ENCODE data around the gene RASGRP3.

Gene RASGRP3

GRCh38 chr2:33577668-33578067 lies 101.2 kb downstream of the RASGRP3 start:
- no peak for DNase-seq (ENCODE audit: low spot score)

- DNase-seq (ENCODE audit: low spot score), result no peak
Measured at GRCh38 chr2:33579227-33579626, 102.8 kb downstream of the RASGRP3 start.

GRCh38 chr2:33581872-33582271 lies 105.4 kb downstream of the RASGRP3 start:
- no peak for DNase-seq (ENCODE audit: low spot score)

- DNase-seq (ENCODE audit: low spot score), result peak; percentile 33
Measured at GRCh38 chr2:33583194-33583938, 106.9 kb downstream of the RASGRP3 start.

- DNase-seq (ENCODE audit: low spot score), result no peak
Measured at GRCh38 chr2:33586766-33587165, 110.3 kb downstream of the RASGRP3 start.

GRCh38 chr2:33588232-33588631 lies 111.8 kb downstream of the RASGRP3 start:
- DNase-seq (ENCODE audit: low spot score), result no peak

GRCh38 chr2:33589444-33589843 lies 113.0 kb downstream of the RASGRP3 start:
- no peak for DNase-seq (ENCODE audit: low spot score)

- DNase-seq (ENCODE audit: low spot score), result no peak
Measured at GRCh38 chr2:33595385-33595784, 118.9 kb downstream of the RASGRP3 start.

GRCh38 chr2:33597026-33597425 lies 120.6 kb downstream of the RASGRP3 start:
- no peak for DNase-seq (ENCODE audit: low spot score)

- DNase-seq (ENCODE audit: low spot score), result peak; percentile 45
Measured at GRCh38 chr2:33598561-33599174, 122.2 kb downstream of the RASGRP3 start.

GRCh38 chr2:33599175-33599942 lies 122.9 kb downstream of the RASGRP3 start, which contains the start of gene FAM98A:
TSS of gene FAM98A (minus strand) at chr2:33599299. CDS start at chr2:33599221, 78 bp downstream.
- DNase-seq (ENCODE audit: low spot score), result peak; percentile 99

GRCh38 chr2:33599943-33600192 lies 123.4 kb downstream of the RASGRP3 start:
- no peak for DNase-seq (ENCODE audit: low spot score)

GRCh38 chr2:33602201-33602830 lies 125.9 kb downstream of the RASGRP3 start:
- DNase-seq (ENCODE audit: low spot score), result no peak

- no peak for DNase-seq (ENCODE audit: low spot score)
Measured at GRCh38 chr2:33603416-33603815, 127.0 kb downstream of the RASGRP3 start.

- DNase-seq (ENCODE audit: low spot score), result no peak
Measured at GRCh38 chr2:33605056-33605455, 128.6 kb downstream of the RASGRP3 start.

- DNase-seq (ENCODE audit: low spot score), result no peak
Measured at GRCh38 chr2:33606100-33606499, 129.7 kb downstream of the RASGRP3 start.

- no peak for DNase-seq (ENCODE audit: low spot score)
Measured at GRCh38 chr2:33606622-33607021, 130.2 kb downstream of the RASGRP3 start.

- no peak for DNase-seq (ENCODE audit: low spot score)
Measured at GRCh38 chr2:33607251-33607721, 130.8 kb downstream of the RASGRP3 start.

GRCh38 chr2:33607905-33608304 lies 131.5 kb downstream of the RASGRP3 start:
- no peak for DNase-seq (ENCODE audit: low spot score)

- DNase-seq (ENCODE audit: low spot score), result no peak
Measured at GRCh38 chr2:33614190-33614589, 137.7 kb downstream of the RASGRP3 start.

Data from cerebellar cortex (tissue), 1 donor.